HG03108 (cell line): ENCODE results near the gene CFAP299.

Experiments
- ATAC-seq: cut with Tn5 transposase; IDR thresholded peaks from one replicate; pipeline ENCODE4 v1.9.1; 2021; ENCODE audit warnings: moderate library complexity; ENCODE audit not compliant: unreplicated experiment

CFAP299 gene

GRCh38 chr4:80387390-80388283, 52.1 kb downstream of the CFAP299 start:
- no peak for ATAC-seq

DNA sequence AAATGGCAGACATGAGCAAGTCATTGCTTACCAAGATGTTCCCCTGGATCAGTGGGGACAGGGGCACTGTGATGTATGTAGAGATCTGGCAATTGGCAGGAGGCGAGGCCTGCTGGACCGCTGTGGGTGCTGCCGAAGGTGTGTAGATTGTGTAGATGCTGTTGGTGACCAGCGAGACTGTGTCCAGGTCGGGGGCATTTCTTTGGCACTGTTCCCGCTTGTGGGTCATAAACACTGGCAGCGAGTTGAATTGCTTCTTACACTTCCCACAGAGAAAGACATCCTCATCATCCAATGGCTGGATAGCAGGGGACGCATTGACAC, 52.7 kb downstream of the CFAP299 start:
- no peak for ATAC-seq

DNA sequence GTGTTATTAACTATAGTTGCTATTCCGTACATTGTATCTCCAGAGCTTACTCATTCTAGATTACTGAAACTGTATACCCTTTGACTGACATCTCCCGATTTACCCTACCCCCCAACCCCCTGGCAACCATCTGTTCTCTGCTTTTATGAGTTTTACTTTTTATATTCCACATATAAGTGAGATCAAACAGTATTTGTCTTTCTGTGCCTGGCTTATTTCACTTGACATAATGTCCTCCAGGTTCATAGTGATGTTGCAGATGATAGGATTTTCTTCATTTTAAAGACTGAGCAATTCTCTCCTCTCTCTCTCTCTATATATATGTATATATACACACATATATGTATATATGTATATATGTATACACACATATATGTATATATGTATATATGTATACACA, 54.6 kb downstream of the CFAP299 start:
- ATAC-seq, result no peak

DNA sequence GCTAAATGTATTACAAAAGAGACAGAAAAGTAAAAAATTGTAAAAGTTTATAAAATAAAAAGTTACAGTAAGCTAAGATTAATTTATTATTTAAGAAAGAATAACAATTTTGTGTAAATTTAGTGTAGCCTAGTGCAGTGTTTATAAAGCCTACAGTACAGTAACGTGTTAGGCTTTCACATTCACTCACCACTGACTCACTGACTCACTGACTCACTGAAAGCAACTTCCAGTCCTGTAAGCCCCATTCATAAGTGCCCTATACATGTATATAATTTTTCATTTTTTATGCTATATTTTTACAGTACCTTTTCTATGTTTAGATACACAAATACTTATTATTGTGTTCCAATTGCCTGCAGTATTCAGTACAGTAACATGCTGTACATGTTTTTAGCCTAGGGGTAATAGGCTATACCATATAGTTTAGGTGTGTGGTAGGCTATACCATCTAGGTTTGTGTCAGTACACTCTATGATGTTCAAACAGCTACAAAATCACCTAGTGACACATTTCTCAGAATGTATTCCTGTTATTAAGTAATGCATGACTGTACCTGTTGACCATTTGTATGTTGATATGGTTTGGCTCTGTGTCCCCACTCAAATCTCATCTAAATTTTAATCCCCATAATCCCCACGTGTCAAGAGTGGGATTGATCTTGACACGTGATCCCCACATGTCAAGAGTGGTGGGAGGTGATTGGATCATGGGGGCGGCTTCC, 57.9 kb downstream of the CFAP299 start:
- no peak for ATAC-seq

DNA sequence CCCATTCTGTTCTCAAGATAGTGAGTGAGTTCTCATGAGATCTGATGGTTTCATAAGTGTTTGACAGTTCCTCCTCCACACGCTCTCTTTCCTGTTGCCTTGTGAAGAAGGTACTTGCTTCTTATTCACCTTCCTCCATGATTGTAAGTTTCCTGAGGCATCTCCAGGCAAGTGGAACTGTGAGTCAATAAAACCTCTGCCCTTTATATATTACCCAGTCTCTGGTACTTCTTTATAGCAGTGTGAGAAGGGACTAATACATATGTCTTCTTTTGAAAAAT, 58.4 kb downstream of the CFAP299 start:
- ATAC-seq, result no peak

DNA sequence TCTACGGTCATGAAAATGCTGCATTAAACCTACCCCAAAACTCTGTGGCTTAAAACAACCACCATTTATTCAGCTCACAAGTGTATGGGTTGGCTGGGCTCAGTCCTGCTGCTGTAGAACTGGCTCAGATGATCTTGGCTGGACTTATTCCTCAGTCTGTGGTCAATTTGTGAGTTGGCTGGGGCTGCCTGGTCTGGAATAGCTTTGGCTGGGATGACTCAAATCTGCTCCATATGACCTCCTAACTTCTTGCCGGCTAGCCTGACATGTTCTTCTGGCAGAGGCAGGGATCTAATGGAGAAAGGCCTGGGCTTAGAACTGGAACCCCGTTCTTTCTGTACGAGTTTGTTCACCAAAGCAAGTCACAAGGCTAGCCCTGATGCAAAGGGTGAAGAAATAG, 71.7 kb downstream of the CFAP299 start:
- ATAC-seq, result no peak

DNA sequence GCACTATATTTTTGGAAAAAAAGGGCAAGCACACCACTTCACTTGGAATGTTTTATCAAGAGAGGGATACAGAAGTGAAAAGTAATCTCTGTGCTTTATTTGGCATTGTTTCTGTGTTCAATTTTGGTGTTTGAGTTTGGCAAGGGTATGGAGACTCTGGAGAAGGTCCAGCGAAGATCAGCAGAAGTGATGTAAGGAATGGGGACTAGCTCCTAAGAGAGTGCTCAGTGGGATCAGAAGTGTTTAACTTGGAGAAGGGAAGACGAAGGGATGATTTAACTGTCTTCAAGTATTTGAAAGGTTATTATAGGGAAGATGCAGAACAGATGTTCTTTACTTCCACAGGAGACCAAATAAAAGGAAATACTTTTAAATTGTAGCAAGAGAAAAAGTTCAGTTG, 74.3 kb downstream of the CFAP299 start:
- no peak for ATAC-seq

GRCh38 chr4:80412322-80412721, 76.8 kb downstream of the CFAP299 start:
- no peak for ATAC-seq

DNA sequence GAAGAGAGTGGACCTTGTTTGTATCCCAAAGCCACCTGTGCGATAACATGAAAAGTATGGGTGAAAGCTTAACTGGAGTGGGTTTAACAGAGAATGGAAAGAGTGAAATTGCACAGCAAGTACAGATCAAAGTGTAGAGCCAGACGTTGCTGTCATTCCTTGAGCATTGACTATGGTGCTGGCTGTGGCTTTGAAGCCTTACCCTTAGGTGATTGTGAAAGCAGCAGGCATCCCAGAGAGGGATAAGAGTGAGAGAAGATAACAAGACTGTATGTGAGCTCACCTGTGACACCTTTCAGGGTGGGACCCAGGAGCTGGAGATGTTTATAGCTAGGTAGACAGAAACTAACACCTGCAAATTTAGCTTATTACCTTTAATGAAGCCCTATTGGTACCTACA, 77.6 kb downstream of the CFAP299 start:
- no peak for ATAC-seq

DNA sequence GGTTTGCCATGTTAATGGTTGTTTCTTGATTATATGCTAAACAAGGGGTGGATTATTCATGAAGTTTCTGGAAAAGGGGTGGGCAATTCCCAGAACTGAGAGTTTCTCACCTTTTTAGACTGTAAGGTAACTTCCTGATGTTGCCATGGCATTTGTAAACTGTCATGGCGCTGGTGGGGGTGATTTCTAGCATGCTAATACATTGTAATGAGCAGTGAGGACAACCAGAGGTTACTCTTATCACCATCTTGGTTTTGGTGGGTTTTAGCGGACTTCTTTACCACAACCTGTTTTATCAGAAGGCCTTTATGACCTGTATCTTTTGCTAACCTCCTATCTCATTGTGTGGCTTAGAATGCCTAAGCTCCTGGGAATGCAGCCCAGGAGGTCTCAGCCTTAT, 81.5 kb downstream of the CFAP299 start:
- no peak for ATAC-seq

DNA sequence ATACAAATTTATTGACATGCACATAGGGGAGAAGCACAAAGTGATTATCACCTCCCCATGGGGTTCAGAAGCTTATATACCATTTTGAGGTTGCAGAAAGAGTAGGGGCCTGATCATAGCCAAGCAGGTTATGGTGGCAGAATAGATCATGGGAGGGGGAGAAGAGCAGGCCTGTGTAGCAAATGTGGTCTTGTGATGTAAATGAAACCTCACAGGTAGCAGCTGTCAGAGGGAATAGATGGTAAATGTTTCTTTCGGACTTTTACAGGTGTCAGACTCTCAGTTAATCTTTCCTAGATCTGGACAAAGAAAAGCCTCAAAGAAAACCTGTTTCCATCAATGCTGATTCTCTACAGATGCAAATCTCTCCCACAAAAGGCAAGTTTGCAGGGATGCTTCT, 84.4 kb downstream of the CFAP299 start:
- ATAC-seq, result no peak

GRCh38 chr4:80420638-80421037, 85.1 kb downstream of the CFAP299 start:
- no peak for ATAC-seq

DNA sequence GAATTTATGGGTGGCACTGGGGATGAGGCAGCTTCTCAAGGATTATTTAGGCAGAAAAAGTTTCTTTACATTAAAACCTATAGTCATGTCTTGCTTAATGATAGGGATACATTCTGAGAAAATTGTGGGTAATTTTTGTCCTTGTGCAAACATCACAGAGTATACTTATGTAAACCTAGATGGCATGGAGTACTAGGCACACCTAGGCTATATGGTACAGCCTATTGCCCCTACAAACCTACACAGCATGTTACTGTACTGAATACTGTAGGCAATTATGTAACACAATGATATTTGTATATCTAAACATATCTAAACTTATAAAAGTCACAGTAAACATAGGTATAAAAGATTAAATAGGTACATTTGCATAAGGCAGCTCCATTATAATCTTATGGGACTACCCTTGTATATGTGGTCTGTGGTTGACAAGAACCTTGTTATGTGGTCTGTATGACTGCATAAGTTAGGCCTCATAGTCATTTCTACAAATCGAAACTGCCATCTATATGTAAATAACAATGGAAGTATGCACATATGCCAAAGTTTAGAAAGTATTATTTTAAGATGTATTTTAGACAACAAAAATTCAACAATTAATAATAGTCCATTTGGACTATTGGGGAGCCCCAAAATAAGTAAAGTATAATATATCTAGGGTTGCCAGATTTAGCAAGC, 87.3 kb downstream of the CFAP299 start:
- ATAC-seq, result no peak

- no peak for ATAC-seq
Measured at GRCh38 chr4:80423553-80424224, 88.2 kb downstream of the CFAP299 start.

DNA sequence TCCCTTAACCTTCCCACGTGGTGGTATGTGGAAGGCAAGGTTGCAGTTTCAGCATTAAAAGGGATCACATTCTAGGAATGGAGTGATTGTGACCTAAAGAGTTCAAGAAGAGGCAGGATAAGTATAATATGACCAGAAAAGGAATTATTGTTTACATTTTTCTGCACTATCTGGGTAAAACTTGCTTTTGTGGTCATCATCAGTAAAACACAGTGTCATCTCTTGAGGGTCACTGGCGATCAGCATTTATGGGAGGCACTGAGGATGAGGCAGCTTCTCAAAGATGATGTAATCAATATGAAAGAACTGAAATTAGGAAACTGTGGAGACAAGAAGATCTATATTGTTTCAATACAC, 88.7 kb downstream of the CFAP299 start:
- no peak for ATAC-seq

DNA sequence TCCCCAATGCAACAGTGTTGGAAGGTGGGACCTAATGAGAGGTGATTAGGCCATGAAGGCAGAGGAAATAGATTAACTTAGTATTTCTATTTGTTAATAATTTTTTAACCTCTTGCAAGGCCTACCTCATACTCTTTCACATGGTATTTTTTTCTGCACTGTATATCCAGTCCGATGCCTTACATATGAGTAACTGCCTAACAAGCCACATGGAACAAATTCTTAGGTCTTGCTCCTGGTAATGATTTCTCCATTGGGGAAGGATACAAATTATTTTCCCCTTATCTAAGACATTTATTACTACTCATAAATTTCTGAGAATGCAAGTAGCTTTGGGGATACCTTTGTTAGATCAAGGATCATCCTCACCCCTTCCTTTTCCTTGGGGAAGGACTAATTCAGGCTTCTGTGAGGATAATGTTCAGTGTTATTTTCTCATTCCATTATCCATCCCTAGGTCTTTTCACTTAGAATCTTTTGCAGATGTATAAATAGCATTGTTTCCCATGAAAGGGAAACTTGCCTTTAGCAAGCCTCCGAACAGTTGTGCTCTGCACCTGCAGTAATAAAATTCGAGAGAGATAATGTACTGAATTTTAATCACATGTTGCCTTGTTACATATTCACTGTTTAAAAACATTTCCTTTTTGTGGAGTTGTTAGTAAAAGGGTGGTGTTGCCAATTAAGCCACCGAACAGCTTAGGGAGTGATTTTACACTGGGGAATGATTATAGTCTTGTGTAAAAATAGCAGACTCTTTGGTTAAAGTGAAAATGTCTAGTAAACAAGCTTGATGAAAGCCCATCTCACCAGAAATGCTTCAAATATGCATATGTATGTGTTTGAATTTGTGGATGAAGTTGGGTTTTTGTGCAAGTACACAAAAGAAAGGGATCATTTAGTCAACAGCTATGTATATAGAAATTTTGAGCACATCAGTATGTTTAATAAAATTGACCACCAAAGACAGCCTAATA, 89.9 kb downstream of the CFAP299 start:
- no peak for ATAC-seq

GRCh38 chr4:80431203-80431965, 95.9 kb downstream of the CFAP299 start:
- ATAC-seq, result no peak

DNA sequence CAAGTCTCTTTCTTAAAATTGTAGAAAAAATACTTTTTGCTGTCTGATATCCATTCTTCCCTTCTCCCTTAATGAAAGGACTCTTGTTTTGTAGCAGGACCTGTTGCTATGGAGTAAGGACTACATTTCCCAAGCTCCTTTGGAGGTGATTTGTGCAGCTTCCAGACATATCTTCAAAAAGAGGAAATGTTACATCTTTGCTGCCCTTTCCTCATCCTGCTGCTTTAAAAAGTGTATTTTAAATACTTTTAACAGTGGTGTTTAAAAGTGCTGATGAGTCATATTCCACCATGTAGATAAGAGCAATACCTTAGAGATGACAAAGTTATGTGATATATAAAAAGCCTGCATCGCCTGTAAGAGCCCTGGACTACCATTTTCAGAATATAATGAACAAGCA, 98.7 kb downstream of the CFAP299 start:
- ATAC-seq, result no peak

- ATAC-seq, result no peak
Measured at GRCh38 chr4:80438016-80438415, 102.5 kb downstream of the CFAP299 start.
